Activated CD8-positive, alpha-beta memory T cell treated with anti-CD3 and anti-CD28 coated beads for 4 hours (primary cell): Measurements from ENCODE around the gene ARHGAP33.
"Not testable (repeated sequence)": the region's sequence is repeated elsewhere in the genome, so short reads cannot be mapped to it uniquely, and the experiment has no call there.

ENCODE experiments used
- DNase-seq, 2 donors: peaks; one replicate each; pipeline ENCODE4 v3.0.0-alpha.2; 2020; ENCODE audit warnings: low read depth in 2 of 2

Gene ARHGAP33

GRCh38 chr19:35755131-35755549, 20.2 kb upstream of the ARHGAP33 start:
- no peak for DNase-seq

DNA sequence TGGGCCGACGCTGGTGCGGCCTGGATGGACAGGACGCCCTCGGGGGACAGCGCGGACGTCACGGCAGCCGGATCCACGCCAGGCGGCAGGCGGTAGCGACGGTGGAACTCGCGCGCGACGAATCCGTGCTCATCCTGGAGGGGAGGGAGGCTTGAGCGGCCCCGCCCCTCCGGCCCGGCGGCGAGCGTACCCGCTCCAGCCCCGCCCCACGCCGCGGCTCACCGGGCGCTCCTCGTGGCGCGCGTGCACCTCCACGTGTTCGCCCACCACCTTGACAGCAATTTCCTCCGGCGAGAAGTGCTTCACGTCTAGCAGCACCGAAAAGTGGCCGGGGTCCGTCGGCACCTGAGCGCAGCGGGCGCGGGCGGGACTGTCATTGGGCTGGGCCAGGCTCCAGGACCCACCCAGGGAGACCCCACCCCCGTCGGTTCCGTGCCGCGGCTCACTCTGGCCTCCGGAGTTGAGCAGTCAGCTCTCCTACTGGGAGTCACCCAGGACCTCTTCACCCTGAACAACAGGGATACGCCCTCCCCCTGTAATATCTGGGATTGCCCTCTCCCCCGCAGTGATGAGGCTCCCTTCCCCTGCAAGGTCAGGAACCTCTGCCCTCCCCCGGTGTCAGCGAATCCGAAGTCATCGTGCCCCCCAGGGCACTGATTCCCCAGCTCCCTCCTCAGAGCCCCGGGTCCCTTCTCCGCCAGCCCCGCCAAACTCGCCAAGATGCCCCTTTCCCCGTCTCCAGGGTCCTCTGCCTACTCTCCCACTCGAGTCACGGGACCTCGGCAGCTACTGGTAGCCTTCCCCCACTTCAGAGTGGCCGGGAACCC, 19.6 kb upstream of the ARHGAP33 start:
- peak in 1 of 2 donors; percentile 25 for DNase-seq

DNA sequence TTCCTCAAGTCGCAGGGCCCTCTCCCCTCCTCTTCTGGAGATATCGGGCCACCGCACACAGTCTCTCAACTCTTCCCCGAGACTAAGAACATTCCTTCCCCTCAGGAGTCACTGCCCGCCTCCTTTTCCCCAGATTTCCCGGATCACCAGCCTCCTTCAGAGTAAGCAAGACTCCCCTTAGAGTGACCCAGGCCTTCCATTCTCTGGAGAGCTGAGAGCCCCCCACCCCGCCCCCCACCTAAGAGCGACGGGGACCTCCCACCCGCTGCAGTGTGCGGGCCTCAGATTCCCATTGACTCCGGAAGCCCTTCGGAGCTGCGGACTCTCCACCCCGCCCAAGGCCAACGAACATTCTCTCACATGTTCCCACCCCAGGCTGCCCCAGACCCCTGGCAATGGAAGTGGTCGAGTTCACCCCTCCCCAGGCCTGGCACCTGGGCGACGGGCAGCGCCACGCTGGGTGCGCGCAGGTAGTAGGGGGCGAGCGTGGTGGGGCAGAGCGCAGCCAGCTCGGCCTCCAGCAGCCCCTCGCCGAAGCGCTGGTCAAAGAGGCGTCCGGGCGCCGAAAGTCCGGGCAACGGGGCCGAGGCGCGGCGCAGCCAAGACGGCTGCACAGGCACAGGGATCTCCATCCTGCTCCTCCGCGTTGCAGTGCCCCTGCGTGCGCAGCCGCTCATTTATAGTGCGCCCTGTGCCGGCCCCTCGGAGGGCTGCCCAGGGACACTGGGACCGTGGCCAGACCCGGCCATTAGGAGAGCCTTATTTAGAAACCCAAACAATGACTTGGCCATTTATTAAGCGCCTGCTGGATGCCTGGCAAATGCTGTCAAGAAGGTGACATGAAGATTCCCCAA, 18.8 kb upstream of the ARHGAP33 start, which contains the start of gene HSPB6:
HSPB6 (minus strand) TSS at position 653 of the 854 bp plus-strand sequence; CDS start at position 632, 21 bp downstream.
- DNase-seq = no peak

- no peak for DNase-seq
Measured at GRCh38 chr19:35757231-35757748, 18.1 kb upstream of the ARHGAP33 start.

GRCh38 chr19:35757749-35758608, 17.4 kb upstream of the ARHGAP33 start, which contains the start of gene PROSER3:
TSS of gene PROSER3 (plus strand) at chr19:35758176. CDS start at chr19:35758216, 40 bp downstream.
- peak; percentile 96 to 98 for DNase-seq

DNA sequence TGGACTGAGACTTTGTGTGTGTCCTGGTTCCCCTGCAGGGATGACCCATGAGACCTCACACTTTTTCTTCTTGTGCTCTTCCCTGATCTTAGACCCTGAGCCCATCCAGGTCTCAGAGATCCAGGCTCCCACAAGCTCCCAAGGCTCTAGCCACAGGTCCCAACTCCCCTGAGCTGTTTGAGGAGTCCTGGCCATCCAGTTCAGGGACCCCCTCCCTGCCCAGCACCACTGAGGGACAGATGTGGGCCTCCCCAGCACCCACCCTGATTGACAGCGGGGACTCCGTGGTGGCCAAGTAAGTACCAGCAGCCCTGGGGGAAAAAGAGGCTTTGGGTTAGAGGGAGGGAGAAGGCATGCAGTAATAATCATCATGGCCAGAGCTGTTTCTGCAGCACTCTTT, 15.7 kb upstream of the ARHGAP33 start:
- no peak for DNase-seq

GRCh38 chr19:35760711-35761349, 14.5 kb upstream of the ARHGAP33 start:
- DNase-seq = no peak

GRCh38 chr19:35764432-35765315, 10.7 kb upstream of the ARHGAP33 start:
- DNase-seq = no peak

- no peak for DNase-seq
Measured at GRCh38 chr19:35766571-35767104, 8.7 kb upstream of the ARHGAP33 start.

GRCh38 chr19:35767288-35768081, 7.9 kb upstream of the ARHGAP33 start:
- DNase-seq = no peak

DNA sequence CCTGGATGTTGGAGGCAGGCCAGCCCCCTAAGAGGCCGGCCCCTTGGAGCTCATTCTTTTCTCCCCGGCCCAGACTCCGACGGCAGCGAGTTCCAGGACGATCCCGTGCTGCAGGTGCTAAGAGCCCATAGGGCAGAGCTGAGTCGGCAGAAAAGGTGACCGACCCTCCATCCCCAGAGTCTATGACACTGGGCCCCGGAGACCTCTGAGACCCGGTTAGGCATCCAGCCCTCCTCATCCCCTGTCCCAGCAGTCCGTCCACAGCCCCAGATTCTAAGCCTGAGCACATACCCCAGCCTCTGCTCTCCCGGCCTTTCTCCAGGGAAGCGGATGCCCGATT, 7.3 kb upstream of the ARHGAP33 start:
- DNase-seq = no peak

GRCh38 chr19:35772362-35772761, 3.0 kb upstream of the ARHGAP33 start:
- DNase-seq = not testable (repeated sequence)

DNA sequence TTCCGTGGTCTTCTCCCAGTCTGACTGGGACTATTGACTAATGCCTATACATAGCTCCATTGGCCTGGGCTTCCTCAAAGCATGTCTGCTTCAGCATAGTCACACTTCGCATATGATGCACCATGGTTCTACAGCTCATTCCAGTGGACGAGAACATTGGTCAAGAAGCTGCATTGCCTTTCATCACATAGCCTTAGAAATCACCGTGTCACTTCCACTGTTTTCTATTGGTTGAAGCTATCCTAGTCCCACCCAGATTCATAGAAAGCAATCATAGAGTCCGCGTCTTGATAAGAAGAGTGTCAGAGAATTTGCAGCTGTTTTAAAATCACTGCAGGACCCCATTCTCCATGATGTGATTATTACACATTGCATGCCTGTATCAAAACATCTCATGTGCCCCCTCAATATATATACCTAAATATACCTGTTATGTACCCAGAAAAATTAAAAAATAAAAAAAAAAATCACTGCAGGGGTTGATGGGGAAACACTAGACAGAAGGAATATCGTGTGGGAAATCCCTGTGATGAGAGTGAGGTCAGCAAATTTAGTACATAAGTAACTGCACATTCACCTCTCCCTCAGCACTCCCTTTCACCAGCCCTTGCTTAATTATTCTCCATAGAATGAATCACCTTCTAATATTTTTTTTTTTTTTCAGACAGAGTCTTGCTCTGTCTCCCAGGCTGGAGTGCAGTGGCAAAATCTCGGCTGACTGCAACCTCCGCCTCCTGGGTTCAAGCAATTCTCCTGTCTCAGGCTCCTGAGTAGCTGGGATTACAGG, 2.2 kb upstream of the ARHGAP33 start:
- DNase-seq = no peak

DNA sequence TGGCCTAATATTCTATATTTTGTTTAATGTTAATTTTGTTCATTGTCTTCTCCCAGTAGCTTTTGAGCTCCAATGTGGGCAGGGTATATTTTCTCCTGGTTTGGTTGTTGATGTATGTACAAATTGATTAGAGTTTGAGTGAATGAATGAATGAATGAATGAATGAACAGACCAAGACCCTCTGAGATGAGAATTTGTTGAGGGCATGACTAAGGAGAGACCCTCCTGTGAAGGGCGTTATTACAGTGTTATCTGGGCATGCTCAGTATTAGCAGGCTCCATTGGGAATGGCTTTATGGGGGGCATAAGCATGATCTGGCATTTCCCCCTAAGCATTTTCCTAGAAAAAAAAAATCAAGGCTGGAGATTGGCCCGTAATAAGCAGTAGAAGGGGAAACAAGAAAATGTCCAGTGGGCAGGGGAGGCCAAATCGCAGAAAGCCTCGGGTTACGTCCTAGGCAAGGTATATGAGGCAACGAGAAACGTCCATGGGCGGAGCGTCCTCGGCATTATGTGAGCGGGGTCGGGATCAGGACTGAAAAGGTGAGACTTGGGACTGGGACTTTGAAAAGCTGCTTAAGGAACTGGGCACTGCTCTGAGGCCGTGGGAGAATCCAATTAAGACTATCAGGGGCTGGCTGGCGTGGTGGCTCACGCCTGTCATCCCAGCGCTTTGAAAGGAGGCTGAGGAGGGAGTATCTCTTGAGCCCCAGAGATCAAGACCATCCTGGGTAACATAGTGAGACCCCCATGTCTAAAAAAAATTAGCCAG, 904 bp upstream of the ARHGAP33 start:
- no peak for DNase-seq

DNA sequence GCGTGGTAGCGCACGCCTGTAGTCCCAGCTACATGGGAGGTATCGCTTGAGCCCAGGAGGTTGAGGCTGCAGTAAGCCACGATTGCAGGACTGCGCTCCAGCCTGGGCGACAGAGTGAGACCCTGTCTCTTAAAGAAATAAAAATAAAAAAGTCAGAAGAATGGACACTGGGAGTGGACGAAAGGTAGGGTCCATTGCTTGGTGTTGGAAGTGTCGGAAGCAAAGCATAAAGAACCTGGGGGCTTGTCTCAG, 392 bp upstream of the ARHGAP33 start:
- DNase-seq = no peak

- no peak for DNase-seq
Measured at GRCh38 chr19:35776102-35776788, 881 bp downstream of the ARHGAP33 start.
